GM18502 (cell line): ENCODE data around the gene TMED3.

Experiments
- ATAC-seq: cut with Tn5 transposase; IDR thresholded peaks from one replicate; pipeline ENCODE4 v1.9.1; 2021; ENCODE audit warnings: mild to moderate bottlenecking; ENCODE audit not compliant: unreplicated experiment, poor library complexity

Gene TMED3

DNA sequence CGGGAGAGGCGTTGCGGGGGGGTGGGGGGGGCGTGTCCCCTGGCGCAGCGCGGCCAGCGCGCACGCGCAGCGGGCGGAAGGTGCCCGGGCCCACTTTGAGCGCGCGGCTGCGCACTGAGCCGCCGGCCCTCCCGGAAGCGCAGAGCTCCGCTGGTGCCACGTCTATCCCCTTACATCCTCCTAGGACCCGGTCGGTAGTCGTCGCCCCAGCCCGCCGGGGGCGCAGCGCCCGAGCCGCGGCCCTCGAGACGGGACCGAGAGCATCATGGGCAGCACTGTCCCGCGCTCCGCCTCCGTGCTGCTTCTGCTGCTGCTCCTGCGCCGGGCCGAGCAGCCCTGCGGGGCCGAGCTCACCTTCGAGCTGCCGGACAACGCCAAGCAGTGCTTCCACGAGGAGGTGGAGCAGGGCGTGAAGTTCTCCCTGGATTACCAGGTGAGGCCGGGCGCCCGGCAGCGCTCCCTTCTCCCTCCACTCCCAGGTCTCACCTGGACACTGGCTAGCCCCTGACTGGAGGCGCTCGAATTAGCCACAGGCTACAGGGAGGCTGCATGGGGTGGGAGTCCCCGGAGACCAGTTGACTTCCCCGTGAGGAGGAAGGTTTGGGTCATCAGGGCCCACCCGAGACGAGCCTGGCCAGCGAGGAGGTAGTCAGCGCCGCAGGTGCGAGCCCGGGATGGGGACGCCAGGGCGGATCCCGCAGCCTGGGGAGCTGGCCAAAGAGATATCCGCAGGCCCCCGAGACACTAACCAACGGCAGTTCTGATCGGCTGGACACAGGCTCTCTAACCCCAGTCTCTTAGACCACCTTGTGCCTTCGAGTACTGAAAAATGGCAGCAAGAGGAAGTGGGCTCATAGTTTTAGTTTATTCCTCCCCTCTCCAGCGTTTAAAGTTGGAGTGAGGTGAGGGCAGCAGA lies at the start of gene TMED3:
Gene TMED3 (plus strand): TSS at position 128 of the 916 bp plus-strand sequence. CDS start 138 bp downstream, at position 266.
- peak; percentile 87 for ATAC-seq

DNA sequence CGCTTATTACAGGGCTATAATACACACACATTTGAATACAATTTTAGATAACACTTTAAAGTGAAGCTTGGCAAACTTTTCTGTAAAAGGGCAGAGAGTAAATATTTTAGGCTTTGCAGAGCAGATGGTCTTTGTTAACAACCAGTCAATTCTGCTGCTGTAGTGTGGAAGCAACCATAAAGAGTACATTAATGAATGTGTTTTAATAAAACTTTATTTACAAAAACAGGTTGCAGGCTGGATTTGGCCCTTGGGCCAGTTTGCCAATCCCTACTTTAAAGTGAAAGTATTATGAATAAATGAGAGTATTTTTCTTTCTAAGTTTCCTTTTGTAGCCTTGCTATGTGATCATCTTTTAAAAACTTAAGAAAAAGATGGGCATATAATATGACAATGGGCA lies 49.1 kb upstream of the TMED3 start:
- no peak for ATAC-seq

DNA sequence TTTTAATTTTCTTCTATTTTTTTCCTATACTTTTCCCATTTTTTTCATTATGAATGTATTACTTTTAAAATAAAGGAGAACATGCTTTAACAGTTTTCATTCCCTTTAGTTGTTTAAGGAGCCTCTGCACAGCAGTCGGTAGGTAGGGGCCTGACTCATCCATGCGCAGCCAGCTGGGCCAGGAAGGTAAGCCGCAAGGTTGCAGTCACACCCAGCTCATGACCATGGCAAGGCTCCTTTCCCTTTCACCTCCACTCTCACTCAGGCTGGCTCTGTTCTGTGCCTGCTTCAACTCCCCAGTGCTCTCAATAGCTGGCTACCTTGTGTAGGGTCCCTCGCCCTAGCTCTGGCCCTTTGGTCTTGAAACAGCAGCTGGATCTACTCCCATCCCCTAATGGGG lies 45.7 kb upstream of the TMED3 start:
- ATAC-seq: no peak

DNA sequence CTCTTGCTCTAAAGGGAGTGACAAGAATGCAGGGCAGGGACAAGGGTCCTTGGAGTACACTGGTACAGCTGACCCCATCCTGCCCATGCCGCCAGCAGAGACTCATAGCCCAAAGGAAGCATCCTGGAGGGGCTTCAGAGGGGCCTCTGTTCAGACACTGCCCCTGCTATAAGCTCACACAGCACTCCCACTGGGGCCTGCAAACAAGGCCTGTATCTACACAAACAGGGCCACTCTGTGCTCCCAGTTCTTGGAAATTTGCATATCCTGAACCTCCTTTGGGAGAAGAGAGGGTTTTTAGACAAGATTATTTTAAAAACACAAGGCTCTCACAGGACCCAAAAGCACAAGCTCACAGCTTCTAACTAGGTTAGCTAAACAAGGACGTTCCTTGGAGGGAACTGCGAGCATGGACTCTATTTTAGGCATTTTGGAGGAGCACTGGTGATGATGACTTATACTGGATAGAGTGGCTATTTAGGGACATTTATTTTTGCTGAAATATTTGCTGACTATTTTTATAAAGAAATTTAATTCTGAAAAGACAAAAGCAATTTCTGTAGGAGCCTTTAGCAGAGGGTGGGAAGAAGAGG lies 44.8 kb upstream of the TMED3 start:
- no peak for ATAC-seq

DNA sequence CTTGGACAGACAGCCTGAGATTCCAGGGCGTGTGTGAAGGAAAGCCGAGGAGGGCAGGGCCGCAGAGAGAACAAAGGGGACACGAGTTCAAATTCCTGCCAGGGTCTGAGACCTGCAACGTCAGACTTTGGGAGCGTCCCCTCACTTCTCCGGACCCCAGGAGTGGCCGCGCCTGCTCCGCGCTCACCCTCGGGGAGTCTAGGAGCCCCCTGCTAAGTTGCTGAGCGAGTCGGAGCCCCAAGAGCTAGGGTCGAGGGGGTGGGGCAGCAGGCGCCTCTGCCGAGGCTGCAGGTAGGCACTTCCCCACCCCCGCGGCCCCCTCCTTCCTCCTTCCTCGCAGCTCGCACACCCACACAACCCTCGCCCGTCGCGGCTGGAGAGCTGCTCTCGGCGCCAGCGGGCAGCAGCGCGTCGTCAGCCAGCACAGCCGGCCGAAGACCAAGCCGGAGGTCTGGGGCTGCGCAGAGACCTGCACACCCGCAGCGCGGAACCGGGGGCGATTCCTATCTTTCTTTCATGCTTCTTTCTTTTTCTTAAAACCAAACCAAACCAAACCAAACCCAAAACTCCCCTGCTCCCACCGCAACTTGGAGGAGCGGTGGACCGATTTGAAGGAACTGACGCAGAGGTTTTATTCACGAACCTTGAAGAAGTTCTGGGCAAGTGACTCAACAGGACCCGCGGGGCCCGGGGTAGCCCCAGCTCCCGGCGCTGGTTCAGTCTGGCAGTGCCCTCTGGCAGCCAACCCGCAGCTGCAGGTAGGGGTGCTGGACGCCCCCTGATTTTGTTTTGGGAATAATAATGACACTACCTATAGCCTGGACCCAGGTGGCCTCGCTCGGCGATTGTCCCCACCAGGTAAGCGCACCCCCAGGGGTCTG lies 28.3 kb upstream of the TMED3 start, which contains the start of gene ANKRD34C:
Gene ANKRD34C (plus strand): TSS at position 352 of the 881 bp plus-strand sequence. CDS start 10,563 bp downstream, outside the sequence.
- ATAC-seq: no peak

DNA sequence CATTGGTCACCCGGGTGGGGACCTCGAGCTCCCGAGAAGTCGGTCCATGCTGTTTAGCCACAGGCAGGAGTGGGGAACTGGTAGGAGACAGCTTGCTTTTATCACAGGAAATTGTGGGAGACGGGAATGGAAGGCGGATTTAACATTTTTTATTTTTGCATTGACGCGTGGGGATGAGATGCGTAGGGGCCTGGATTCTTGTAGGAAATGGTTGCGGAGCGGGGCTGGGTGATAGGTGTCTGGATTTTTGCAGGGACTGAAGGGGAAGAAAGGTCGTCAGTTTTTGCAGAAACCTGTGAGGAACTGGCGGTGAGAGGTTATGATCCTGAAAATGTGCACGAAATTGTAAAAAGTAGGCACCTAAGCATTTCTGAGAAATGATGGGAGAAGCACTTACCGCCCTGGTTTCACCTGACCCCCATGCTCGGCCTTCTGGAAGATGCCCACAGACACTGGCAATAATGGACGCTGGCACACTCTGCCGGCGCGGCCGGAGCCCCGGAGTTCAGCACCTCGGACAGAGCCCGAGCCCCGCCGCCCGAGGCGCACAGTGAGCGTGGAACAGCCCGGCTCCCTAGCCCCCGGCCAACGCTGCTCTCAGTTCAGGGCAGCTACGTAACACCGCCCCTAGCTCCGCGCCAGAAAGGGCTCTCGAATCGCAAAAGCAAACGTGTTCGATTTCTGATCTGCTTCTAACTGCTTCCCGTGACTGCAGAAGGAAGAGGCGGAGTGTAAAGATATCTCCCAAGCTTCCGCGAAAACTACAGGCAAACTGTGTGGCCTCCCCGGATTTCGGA lies 27.5 kb upstream of the TMED3 start:
- ATAC-seq: no peak

DNA sequence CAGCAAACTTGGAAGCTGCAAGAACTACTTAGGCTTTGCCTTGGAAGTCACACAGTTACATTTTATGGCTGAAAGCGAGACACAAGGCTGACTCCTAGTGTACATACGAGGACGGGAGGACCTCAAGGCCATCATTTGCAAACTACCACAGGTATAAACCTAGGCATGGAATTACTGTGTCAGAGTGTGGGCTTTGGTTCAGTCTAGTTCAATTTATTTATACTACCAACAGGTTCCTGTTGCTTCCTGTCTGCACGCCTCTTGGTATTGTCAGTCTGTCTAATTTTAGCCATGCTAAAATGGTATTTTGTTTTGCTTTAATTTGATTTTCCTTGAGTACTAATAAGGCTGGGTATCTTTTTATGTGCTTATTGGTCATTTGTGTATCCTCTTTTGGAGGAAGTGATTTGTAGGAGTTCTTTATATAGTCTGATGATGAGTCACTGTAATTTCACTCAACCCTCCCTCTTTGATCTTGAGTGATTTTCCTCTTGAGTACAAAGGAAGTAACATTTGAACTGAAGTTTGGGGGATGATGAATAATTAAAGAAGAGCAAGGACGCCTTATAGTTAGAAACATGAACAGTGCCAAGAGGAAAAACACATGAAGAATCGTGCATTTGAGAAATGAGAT lies 20.2 kb upstream of the TMED3 start:
- ATAC-seq: no peak

DNA sequence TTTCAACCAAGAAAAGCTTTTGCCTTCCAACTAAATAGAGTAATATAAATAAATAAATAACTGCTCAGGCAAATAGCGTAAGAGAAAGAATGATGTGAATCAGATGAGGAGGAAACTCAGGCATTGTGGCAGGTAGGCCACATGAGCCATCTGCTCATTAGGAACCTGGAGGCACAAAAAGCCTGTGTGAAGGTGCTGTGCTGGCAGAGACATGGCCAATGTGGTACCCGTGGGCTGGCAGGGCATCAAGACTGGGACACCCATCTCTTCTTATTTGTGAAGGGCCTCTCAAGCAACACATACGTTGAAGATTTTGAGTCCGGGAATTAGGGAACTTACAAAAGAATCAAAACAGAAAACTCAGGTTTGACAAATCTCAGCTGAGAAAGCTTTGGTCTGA lies 18.9 kb upstream of the TMED3 start:
- ATAC-seq: no peak

DNA sequence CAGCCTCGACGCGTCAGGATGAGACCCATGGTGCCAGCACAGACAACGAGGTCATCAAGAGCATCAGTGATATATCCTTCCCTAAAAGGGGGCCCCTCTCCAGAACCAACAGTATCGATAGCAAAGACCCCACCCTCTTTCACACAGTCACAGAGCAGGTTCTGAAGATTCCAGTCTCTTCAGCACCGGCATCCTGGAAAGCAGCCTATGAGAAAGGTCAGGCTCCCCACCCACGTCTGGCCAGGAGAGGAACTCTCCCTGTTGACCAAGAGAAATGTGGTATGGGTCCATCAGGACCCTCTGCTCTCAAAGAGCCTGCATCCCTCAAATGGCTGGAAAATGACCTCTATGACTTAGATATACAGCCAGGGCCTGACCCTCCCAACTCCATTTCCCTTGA lies 16.8 kb upstream of the TMED3 start:
- no peak for ATAC-seq

DNA sequence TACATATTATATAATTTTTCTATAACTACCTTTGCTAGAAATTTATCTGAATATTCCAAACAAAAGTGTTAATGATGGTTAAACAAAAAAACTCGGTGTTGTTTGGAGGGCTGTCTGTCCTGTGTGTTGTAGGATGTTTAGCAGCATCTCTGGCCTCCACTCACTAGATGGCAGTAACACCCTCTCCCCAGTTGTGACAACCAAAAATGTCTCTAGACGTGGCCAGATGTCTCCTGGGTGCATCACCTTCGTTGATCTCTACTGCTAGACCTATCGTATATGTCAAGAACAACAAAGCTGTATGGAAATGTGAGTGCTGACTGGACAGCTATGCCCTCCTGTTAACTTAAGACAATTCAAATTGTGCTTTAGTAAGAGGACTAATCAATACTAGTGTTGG lies 14.3 kb upstream of the TMED3 start:
- ATAC-seq: no peak

DNA sequence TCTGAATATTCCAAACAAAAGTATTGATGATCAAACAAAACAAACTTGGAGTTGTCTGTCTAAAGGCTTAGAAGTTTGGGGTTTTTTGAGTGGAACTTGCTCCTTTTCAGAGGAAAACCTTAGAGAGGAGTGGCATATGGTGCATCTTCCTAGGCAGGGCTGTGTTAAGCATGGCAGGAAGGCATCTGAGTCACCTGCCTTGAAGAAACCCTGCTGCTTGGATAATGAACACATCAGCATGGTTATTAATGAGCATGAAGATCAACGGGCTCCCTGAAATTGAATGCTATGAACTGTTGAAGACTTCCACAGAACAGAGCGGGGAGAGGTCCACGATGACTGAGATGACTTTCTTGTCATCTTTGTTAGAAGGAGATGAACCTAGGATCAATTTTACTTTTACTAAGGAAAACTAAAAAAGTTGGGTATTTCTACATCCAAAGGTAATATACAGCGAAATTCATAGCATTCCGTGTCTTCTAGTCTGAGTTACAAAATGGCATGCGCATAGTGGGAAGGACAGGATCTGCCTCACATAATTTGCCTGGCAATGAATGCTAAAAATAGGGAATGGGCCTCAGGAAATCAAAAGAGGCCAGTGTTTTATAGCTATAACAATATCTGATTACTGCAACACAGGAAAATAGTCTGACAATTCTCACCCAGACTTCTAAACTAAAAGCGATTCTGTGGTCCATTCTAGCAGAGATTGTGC lies 11.6 kb upstream of the TMED3 start:
- no peak for ATAC-seq

DNA sequence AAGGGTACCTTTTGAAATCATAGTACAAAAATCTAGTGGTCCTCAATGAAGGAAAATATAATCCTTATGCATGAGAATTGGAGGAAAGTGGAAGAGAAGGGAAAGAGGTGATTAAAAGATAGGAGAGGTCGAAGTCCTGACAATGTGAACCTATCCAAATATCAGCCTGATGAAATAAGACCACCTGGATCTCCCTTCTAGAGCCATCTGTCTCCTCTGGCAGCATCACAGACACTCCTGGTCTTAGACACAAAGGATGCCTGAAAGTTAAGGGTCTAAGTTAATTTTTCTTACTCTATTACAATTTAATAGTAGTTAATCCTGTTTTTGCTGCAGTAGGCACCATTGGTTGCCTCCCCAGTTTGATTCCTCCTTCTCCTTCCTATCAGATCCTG lies 11.1 kb upstream of the TMED3 start:
- no peak for ATAC-seq

DNA sequence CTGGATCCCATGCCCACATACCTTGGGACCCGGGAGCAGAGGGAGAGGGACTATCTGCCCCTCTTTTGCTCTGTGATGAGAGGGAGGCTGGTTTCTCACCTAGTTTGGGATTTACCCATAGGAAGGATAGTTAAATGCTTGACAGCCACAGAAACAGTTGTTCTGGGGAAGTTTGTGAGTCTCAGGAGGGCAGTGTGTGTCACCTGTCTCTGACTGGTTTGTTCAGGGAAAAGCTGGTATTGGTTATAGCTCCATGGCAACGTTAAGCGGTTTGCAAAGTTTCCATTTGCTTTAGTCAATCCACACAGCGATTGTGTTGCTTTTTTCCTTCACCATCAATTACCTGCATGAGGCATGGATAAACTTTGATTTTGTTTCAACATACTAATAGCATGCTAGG lies 3.7 kb upstream of the TMED3 start:
- ATAC-seq: no peak

DNA sequence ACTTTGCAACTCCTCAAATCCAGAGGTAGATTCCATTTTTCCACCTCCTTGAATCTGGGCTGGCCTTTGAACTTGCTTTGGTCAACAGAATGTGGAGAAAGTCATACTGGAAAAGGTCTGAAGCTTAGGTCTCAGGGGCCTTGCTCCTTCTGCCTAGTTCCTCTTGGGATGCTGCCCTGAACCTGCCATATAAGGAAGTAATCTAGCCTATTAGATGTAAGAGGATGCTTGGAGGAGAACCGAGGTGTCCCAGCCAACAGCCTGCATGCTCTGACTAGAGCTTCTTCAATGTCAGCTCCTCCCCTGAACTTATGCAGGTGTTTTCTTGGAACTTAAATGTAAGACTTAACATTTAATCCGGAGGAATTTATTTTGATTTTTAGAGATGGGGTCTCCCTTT lies 2.0 kb upstream of the TMED3 start:
- no peak for ATAC-seq

DNA sequence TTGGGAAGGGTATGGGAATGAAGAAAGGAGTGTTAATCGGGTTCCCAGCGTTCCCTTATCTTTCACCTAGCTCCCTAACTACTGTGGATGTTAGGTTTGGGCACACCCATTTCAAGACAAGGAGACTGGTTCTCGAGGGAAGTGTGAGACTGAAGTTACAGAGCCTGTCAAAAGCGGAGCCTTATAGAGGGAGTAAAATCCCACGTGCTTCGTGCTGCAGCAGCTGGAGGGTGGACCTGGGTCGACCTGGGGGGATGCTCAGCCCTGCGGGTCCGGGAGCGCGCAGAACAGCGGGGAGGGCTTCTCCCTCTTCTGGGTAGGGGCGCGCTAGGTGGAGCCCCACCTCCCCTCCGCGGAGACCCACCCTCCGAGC lies 314 bp upstream of the TMED3 start:
- ATAC-seq: peak; percentile 32

DNA sequence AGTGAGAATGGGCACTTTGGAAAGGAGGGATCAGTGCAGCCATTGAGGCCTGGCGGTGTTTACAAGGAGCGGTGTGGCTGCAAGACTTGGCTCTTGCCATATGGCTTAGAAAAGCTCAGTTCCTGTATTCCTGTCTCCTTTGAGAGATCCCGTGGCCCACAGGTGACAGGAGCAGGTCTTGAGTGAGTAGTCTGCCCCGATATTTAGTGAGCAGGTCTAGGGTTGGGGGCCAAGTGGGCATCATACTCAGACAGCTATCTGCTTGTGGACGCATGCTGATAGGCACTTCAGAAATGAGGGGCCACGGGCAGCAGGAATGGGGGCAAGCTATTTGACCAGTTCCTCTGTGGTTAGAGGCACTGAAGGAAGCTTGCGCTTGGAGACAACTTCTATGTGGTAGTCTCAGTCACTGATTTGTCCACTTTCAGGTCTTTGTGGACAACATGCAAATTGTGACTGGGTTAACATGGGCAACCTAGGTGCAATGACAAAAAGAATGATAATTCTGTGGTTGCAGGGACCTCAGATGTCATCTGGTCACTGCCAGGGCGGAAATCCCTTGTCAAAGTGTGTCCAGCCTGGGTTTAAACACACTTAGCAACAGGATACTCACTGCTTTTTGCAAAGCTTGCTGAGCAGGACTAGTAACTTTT lies 1.1 kb downstream of the TMED3 start:
- ATAC-seq: no peak

DNA sequence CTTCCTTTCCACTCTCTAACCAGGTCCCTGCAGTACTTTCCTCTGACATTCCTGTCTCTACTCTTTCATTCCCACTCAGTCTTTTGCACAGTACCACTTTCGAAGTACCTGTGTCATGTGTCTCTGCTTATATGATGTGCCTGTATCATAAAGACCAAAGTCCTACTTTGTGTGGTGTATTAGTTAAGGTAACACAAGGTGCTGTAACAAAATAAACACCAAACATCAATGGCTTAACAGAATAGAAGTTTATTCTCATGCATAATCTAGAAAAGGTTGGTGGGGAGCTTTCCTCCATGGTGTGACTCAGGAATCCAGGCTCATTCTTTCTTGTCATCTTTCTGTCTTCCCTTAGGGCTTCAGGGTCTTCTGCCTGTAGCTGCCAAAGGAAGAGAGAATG lies 3.3 kb downstream of the TMED3 start:
- ATAC-seq: no peak

DNA sequence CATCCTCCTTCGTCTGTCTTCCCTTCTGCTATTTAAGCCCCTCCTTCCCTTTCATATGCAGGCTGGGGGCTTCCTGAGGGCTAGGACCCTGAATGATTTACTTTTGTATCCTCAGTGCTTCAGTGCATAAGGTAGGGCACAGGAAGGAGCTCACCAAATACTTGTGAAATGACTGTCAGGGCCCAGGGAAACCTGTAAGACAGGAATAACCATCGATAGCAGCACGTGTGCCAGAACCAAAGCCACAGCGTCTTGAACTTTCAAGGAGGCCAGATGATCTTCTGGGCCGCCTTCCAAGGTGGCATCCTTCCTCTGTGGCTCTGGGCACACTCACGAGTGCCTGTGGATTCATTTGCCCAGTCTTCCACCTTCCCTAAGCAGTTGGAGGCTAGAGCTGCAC lies 3.9 kb downstream of the TMED3 start:
- ATAC-seq: no peak
